Activated CD4-positive, alpha-beta T cell treated with anti-CD3 and anti-CD28 coated beads, Interleukin-2, Interleukin-4, amounts not matched to agents 100 ng/mL and 50 ng/mL, durations not matched to agents 16 hours and 8 hours (primary cell): ENCODE results near the gene CP.
A peak's percentile ranks its signal among the peaks of the same experiment; 100 is the strongest.
"Not testable (repeated sequence)": the region's sequence is repeated elsewhere in the genome, so short reads cannot be mapped to it uniquely, and the experiment has no call there.

Experiments used
- DNase-seq: peaks from one replicate; pipeline ENCODE4 v3.0.0-alpha.2; 2020; ENCODE audit warnings: low spot score

CP gene

GRCh38 chr3:149227591-149228268 lies 6.1 kb upstream of the CP start:
- DNase-seq, result no peak

GRCh38 chr3:149226776-149227175 lies 5.1 kb upstream of the CP start:
- DNase-seq, result no peak

GRCh38 chr3:149224736-149225594 lies 3.3 kb upstream of the CP start:
- DNase-seq, result peak; percentile 89

DNA sequence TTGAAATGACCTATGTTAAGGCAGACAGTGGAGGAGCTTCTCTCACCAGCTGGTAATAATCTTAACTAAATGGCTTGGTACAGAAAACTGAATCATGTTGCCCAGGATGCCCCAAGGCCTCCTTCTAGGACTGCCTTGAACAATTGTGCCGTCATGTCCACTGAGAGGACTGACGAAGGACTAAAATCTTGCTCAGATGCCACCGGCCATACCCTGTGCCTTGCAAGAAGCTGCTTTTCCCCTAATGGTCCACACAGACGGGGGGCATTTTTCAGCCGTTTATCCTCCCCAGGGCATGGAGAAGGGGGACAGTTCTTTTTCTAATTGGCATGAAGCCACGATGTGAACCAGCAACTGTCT lies 1.8 kb upstream of the CP start:
- no peak for DNase-seq

- DNase-seq, result not testable (repeated sequence)
Measured at GRCh38 chr3:149219380-149220121, 2.1 kb downstream of the CP start.

DNA sequence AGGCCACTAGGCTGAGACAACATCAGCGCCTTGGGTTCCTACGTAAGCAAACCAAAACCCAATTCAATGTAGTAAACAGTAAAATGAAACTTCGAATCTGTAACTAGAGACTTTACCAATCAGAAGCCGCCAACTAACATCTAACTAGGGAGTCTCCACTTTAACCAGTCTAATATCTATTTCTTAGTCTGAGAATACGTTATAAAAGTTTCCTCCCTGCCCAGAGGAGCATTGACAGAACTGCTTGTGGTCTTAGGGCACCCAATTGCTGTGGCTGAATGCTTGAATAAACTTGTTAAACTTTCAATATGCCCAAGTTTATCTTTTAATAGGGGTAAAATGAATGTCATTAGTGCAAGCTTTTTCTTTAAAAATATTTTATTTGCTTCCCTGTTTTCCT lies 4.3 kb downstream of the CP start:
- no peak for DNase-seq

DNA sequence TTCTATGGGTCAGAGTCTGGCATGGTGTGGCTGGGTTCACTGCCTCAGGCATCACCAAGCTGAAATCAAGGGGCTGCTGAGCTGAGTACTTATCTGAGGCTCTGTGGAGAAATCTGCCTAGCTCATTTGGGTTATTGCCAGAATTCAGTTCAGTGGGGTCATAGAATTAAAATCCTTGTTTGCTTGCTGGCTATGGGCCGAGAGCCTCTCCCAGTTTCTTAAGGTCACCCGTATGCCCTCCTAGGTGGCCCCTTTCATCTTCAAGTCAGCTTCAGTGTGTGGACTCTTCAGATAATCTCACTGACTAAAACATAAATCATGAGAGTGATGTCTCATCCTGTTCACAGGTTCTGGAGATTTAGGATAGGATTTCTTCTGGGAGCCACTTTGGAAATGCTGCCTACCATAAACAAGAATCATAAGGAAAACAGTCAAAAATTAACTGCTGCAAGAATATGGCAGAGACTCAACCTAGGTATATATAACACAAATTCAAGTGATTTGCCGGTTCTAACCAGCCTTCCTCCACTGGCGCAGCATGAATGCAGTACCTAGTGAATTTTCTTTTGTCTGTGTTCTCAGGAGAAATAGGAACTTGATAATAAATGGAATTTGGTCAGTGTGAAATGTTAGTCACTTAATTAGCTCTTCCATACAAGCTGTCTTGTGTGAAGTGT lies 5.3 kb downstream of the CP start:
- DNase-seq, result no peak

DNA sequence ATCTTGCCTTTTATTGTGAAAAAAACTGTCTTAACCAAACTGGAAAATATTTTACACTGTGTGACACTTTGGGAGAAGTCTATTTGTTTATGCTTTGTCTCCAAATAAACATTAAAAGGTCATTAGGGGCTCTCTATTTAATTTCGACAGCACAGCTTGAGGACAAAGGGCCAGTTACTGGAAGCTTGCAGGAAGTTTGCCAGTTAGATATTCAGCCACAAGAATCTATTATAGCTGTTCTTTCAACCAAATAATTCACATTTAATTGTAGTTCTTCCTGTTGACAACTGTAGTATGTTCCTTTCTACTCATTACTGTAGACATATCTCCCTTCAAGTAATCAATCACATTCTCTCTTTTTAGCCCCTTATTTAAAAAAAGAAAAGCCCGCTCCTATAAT lies 6.1 kb downstream of the CP start:
- DNase-seq, result no peak

DNA sequence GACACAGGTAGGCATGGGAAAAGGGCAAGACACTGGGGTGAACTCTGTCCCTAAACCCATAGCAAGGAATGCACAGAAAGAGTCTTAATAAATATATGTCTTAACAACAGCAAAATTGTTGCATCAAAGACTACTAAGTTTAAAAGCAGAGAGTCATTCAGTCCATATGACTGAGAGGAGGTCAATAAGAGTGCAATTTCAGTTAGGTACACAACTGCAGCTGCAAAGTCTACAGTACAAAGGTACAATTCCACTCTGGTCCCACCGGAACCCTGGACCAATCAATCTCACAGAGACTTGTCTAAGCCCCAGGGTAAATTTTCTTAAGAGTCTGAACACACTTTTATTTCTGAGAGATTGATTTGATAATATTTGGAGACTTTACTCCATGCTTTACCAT lies 6.9 kb downstream of the CP start:
- DNase-seq, result no peak

GRCh38 chr3:149212386-149212785 lies 9.2 kb downstream of the CP start:
- DNase-seq, result no peak

GRCh38 chr3:149209431-149209830 lies 12.2 kb downstream of the CP start:
- no peak for DNase-seq

- no peak for DNase-seq
Measured at GRCh38 chr3:149207475-149207874, 14.2 kb downstream of the CP start.

DNA sequence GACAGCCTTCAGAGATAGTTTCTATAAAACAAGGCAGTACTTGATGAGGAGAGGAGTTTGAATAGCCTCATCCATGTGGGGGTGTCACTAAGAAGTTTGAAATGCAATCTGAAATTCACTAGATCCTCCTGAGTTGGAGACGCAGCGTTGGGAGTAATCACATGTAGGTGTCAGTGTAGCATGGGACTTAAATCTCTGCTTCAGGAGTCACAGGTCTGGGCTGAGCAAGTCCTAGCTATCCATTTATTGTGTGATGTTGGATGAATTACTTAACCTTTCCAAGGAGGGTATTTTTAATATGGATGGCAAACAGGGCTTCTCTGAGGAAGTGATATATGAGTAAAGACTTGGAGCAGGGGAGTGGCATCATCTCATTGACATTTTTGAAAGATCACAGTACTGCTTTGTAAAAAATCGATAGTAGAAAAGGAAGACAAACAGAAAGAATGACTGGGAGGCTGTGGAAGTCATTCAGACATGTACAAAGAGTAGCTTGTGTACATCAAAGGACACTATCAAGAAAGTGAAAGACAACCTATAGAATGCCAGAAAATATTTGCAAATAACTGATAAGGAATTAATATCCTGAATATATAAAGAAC lies 17.1 kb downstream of the CP start:
- no peak for DNase-seq

- DNase-seq, result peak; percentile 66
Measured at GRCh38 chr3:149203758-149204157, 17.9 kb downstream of the CP start.

DNA sequence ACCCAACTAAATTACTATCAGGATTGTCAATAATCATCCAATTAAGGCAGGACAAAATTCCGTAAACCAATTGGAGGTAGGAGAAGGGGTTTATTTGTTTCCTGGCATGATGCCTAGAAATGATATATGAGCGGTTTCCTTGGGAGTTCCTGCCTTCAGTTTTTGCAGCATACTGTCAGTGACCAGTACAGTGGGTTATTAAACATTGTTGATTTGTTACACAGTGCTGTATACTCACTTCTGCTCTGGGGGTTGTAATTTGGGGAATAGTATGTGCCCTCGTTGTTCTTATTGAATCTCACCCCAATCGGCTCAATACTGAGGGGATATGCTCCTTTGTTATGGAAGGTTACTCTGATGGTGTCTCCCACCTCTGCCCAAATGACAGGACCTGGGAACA lies 22.2 kb downstream of the CP start:
- DNase-seq, result no peak

DNA sequence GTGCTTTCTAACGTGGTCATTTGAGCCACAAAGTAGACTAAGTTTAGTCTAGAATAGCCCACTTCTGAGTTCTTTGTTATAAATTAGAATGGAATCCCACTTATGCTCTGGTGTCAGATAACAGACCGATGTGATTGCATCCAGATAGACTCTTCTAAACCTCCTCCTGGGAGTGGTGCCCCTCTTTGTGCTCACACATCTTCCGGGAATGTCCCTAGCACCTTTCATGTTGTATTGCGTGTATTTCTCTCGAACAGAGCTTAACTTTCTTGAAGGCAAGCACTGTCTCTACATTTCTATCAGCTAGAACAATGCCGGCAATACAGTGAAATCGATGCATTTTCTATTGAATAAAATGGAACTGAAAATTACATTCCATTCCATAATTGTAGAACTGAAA lies 23.0 kb downstream of the CP start:
- DNase-seq, result no peak

DNA sequence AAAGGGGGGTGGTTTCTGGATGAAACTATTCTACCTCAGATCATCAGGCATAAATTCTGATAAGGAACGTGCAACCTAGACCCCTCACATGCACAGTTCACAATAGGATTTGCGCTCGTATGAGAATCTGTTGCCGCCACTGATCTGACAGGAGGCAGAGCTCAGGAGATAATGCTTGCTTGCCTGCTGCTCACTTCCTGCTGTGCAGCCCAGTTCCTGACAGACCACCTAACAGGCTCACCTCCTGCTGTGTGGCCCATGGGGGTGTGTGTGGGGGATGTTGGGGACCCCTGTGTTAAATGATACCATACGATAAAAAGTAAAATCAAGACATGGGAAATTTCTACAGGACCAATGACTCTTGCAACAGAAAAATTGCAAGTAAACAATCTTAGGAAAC lies 24.0 kb downstream of the CP start:
- no peak for DNase-seq

GRCh38 chr3:149196805-149197592 lies 24.6 kb downstream of the CP start:
- not testable (repeated sequence) for DNase-seq

DNA sequence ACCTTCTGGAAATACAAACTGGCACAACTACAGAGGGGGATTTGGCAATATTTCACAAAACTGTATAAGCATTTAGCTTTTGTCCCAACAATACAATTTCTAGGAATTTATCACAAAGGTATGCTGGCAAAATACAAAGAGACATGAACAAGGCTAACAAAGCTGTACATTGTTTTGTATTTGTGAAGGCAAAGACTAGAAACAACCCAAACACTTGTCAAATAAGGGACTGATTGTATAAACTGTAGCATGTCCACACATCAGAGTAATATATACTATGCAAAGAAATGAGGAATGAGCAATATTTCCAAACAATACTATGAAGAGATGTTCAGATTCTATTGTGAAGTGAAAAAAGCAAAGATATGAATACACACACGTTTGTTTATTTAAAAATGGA lies 26.4 kb downstream of the CP start:
- DNase-seq, result no peak

GRCh38 chr3:149188494-149188893 lies 33.1 kb downstream of the CP start:
- no peak for DNase-seq

- DNase-seq, result no peak
Measured at GRCh38 chr3:149186721-149187120, 34.9 kb downstream of the CP start.
